Measurements from ENCODE around the gene AVEN. TPM values are rescaled to one million over a fixed set of nuclear protein-coding genes. Genes with fewer than 3 reads are reported as not detected.

Gene AVEN
- total and polyA plus RNA-seq, 2 donors (not counting 1 experiment from before 2014, with no cell fraction given) = 16.0 to 19.2 TPM

DNA sequence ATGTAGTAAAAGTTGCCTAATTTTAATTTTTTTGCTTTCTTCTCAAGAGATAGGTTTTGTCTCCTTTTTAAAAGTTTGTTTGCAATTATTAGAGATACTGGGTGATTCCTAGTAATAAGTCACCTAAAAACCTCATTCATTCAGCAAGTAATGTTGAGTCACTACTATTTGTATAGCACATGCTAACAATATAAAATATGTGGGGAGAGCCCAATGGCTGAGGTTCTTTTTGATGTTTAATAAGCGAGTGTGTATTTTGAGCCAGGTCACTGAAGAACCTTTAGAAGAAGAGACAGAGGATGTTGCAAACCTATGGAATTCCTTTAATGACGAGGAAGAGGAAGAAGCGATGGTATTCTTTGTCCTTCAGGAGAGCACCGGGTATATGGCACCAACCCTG is 194.4 kb downstream of the AVEN start:
- Histone ChIP-seq H2AFZ (ENCODE audit: low read length) (no peak overlapping the region), H3K4me2 (ENCODE audit: extremely low read depth, insufficient read depth, low read length) (no peak overlapping the region), H3K79me2 (ENCODE audit: control insufficient read depth, insufficient read depth, low read length) (no peaks in the 10 kb centered on the region), H3K27me3 (ENCODE audit: control insufficient read depth, insufficient read depth, low read length) (no peaks in the 10 kb centered on the region), H3K4me3 (replicated peaks in 1 of 4; ENCODE audit: control extremely low read depth in 1 of 4, insufficient read depth in 1 of 4, low read depth in 3 of 4, low read length in 4 of 4) (no peak overlapping the region), H3K9me3 (ENCODE audit: control insufficient read depth, insufficient read depth, low read depth, low read length) (no peaks in the 10 kb centered on the region), H3K36me3 (ENCODE audit: control insufficient read depth, insufficient read depth, low read length) (no peaks in the 10 kb centered on the region), H3K4me1 (ENCODE audit: control insufficient read depth, extremely low read depth, insufficient read depth, low read length) (no peaks in the 10 kb centered on the region), H4K20me1 (ENCODE audit: control insufficient read depth, extremely low read depth, insufficient read depth, low read length) (no peaks in the 10 kb centered on the region), H3K9ac (ENCODE audit: insufficient read depth, low read length) (no peak overlapping the region), H3K27ac (ENCODE audit: insufficient read depth, low read length) (no peak overlapping the region)
- TF ChIP-seq, protein P1, sequence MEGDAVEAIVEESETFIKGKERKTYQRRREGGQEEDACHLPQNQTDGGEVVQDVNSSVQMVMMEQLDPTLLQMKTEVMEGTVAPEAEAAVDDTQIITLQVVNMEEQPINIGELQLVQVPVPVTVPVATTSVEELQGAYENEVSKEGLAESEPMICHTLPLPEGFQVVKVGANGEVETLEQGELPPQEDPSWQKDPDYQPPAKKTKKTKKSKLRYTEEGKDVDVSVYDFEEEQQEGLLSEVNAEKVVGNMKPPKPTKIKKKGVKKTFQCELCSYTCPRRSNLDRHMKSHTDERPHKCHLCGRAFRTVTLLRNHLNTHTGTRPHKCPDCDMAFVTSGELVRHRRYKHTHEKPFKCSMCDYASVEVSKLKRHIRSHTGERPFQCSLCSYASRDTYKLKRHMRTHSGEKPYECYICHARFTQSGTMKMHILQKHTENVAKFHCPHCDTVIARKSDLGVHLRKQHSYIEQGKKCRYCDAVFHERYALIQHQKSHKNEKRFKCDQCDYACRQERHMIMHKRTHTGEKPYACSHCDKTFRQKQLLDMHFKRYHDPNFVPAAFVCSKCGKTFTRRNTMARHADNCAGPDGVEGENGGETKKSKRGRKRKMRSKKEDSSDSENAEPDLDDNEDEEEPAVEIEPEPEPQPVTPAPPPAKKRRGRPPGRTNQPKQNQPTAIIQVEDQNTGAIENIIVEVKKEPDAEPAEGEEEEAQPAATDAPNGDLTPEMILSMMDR (conservative IDR thresholded peaks at IDR 0.05 in 1 of 2, IDR thresholded peaks at IDR 0.05 in 1 of 2; ENCODE audit: low read depth in 1 of 2, low read length in 2 of 2) = no peak
- TF ChIP-seq EZH2 (IDR thresholded peaks at IDR 0.05; ENCODE audit: low read length, missing control alignments) = no peak
- DNase-seq (ENCODE audit: low read depth in 2 of 2) = no peak

DNA sequence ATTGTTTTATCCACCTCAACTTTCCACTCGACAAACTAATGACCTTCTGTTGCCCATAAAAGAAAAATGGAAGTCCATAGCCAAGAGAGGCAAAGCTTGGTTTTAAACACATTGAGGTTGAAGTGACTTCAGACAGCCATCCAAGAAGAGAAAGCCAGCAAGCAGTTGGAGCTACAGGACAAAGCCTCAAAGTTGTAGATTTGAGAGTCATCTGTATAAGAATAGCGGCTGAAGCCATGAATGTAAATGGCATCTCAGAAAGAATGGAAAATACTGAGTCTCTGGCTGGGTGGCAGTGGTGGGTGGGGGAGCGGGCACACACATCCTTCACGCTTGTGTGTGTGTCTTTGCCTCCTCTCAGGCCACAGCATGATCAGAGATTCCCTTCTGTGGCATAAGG is 194.8 kb downstream of the AVEN start:
- Histone ChIP-seq H3K36me3 (ENCODE audit: control insufficient read depth, insufficient read depth, low read length) (no peaks in the 10 kb centered on the region), H3K9ac (ENCODE audit: insufficient read depth, low read length) (no peak overlapping the region), H3K4me1 (ENCODE audit: control insufficient read depth, extremely low read depth, insufficient read depth, low read length) (no peaks in the 10 kb centered on the region), H3K27ac (ENCODE audit: insufficient read depth, low read length) (no peak overlapping the region), H2AFZ (ENCODE audit: low read length) (no peak overlapping the region), H3K4me3 (replicated peaks in 1 of 4; ENCODE audit: control extremely low read depth in 1 of 4, insufficient read depth in 1 of 4, low read depth in 3 of 4, low read length in 4 of 4) (no peak overlapping the region), H3K27me3 (ENCODE audit: control insufficient read depth, insufficient read depth, low read length) (no peaks in the 10 kb centered on the region), H3K9me3 (ENCODE audit: control insufficient read depth, insufficient read depth, low read depth, low read length) (no peaks in the 10 kb centered on the region), H4K20me1 (ENCODE audit: control insufficient read depth, extremely low read depth, insufficient read depth, low read length) (no peaks in the 10 kb centered on the region), H3K79me2 (ENCODE audit: control insufficient read depth, insufficient read depth, low read length) (no peaks in the 10 kb centered on the region), H3K4me2 (ENCODE audit: extremely low read depth, insufficient read depth, low read length) (no peak overlapping the region)
- DNase-seq (ENCODE audit: low read depth in 2 of 2) = no peak
- TF ChIP-seq EZH2 (IDR thresholded peaks at IDR 0.05; ENCODE audit: low read length, missing control alignments) = no peak
- TF ChIP-seq, protein P1 (conservative IDR thresholded peaks at IDR 0.05 in 1 of 2, IDR thresholded peaks at IDR 0.05 in 1 of 2; ENCODE audit: low read depth in 1 of 2, low read length in 2 of 2) = no peak

DNA sequence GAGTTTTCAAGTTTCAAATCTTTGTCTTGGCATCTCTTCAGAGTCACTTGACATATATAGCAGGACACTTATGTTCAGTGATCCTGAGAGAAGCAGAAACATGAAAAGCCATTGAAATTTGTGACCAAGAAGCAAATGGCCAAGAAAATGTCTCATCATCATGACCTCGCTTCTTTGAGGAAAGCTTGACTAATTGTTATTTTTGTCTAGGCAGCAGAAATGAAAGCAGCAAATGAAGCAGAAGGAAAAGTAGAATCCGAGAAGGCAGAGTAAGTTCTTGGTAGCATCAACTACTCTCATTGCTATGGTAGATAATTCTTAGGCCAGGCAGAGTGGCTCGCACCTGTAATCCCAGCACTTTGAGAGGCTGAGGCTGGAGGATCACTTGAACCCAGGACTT is 198.4 kb downstream of the AVEN start:
- Histone ChIP-seq H3K9me3 (ENCODE audit: control insufficient read depth, insufficient read depth, low read depth, low read length) (no peaks in the 10 kb centered on the region), H4K20me1 (ENCODE audit: control insufficient read depth, extremely low read depth, insufficient read depth, low read length) (no peaks in the 10 kb centered on the region), H3K36me3 (ENCODE audit: control insufficient read depth, insufficient read depth, low read length) (no peaks in the 10 kb centered on the region), H3K4me1 (ENCODE audit: control insufficient read depth, extremely low read depth, insufficient read depth, low read length) (no peaks in the 10 kb centered on the region), H3K27ac (ENCODE audit: insufficient read depth, low read length) (no peak overlapping the region), H3K9ac (ENCODE audit: insufficient read depth, low read length) (no peak overlapping the region), H3K4me2 (ENCODE audit: extremely low read depth, insufficient read depth, low read length) (no peak overlapping the region), H3K27me3 (ENCODE audit: control insufficient read depth, insufficient read depth, low read length) (no peaks in the 10 kb centered on the region), H2AFZ (ENCODE audit: low read length) (no peak overlapping the region), H3K79me2 (ENCODE audit: control insufficient read depth, insufficient read depth, low read length) (no peaks in the 10 kb centered on the region), H3K4me3 (replicated peaks in 1 of 4; ENCODE audit: control extremely low read depth in 1 of 4, insufficient read depth in 1 of 4, low read depth in 3 of 4, low read length in 4 of 4) (no peak overlapping the region)
- DNase-seq (ENCODE audit: low read depth in 2 of 2) = no peak
- TF ChIP-seq EZH2 (IDR thresholded peaks at IDR 0.05; ENCODE audit: low read length, missing control alignments) = no peak
- TF ChIP-seq, protein P1 (conservative IDR thresholded peaks at IDR 0.05 in 1 of 2, IDR thresholded peaks at IDR 0.05 in 1 of 2; ENCODE audit: low read depth in 1 of 2, low read length in 2 of 2) = no peak
